ENCODE data around the gene GPC5. TPM values are rescaled to one million over a fixed set of nuclear protein-coding genes. Genes with fewer than 3 reads are reported as not detected.

GPC5 gene
- total RNA-seq, 2 donors from 2014 or later = 0.22 to 0.51 TPM

DNA sequence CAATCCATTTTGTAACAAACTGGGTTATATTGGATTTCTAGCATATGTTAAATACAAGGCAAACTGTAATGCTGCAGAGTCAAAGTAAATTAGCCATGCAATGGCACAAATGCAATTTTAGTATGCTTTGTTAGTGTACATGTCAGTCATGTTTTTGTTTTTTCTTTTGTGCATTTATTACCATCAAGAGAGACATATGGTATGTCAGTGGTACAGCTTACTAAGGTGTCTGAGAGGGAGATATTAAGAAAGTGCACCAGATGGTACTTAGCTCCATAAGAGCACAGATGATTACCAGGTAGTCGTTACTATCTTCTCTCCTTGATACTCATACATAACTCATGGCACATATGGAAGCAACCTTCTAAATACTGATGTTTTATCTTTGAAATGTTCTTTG lies 550.3 kb downstream of the GPC5 start:
- DNase-seq = no peak
- H3K36me3 ChIP-seq (ENCODE audit: control insufficient read depth, insufficient read depth, low read length) = no peaks in the 10 kb centered on the region
- no peak overlapping the region for H3K9ac ChIP-seq (ENCODE audit: extremely low read depth, low read length, poor library complexity, severe bottlenecking)
- Mint-ChIP-seq H3K4me3 (no peak overlapping the region), H3K27me3 (ENCODE audit: insufficient read depth) (no peaks in the 10 kb centered on the region), H3K27ac (no peak overlapping the region), H3K4me1 (no peaks in the 10 kb centered on the region), H3K9me3 (no peaks in the 10 kb centered on the region), H3K36me3 (ENCODE audit: low read depth) (no peaks in the 10 kb centered on the region)
- no peaks in the 10 kb centered on the region for H3K27me3 ChIP-seq (ENCODE audit: control insufficient read depth, insufficient read depth, low read length, poor library complexity, severe bottlenecking)
- H3K27ac ChIP-seq (ENCODE audit: low read depth, low read length) = no peak overlapping the region
- no peaks in the 10 kb centered on the region for H3K9me3 ChIP-seq (ENCODE audit: control insufficient read depth, low read length)
- no peaks in the 10 kb centered on the region for H3K4me1 ChIP-seq (ENCODE audit: control insufficient read depth, insufficient read depth, low read length)
- no CpG with 5 or more reads among the region's 1 CpG for WGBS, 2 experiments (ENCODE audit: insufficient coverage in 1 of 2, insufficient read length in 1 of 2)
- TF ChIP-seq, protein P1, sequence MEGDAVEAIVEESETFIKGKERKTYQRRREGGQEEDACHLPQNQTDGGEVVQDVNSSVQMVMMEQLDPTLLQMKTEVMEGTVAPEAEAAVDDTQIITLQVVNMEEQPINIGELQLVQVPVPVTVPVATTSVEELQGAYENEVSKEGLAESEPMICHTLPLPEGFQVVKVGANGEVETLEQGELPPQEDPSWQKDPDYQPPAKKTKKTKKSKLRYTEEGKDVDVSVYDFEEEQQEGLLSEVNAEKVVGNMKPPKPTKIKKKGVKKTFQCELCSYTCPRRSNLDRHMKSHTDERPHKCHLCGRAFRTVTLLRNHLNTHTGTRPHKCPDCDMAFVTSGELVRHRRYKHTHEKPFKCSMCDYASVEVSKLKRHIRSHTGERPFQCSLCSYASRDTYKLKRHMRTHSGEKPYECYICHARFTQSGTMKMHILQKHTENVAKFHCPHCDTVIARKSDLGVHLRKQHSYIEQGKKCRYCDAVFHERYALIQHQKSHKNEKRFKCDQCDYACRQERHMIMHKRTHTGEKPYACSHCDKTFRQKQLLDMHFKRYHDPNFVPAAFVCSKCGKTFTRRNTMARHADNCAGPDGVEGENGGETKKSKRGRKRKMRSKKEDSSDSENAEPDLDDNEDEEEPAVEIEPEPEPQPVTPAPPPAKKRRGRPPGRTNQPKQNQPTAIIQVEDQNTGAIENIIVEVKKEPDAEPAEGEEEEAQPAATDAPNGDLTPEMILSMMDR (conservative IDR thresholded peaks at IDR 0.05) = no peak
- H3K4me3 ChIP-seq (ENCODE audit: low read length) = no peak overlapping the region

- TF ChIP-seq, protein P1 (conservative IDR thresholded peaks at IDR 0.05) = no peak
- no peaks in the 10 kb centered on the region for H3K9me3 Mint-ChIP-seq
- H3K4me3 ChIP-seq (ENCODE audit: low read length) = no peak overlapping the region
- H3K36me3 Mint-ChIP-seq (ENCODE audit: low read depth) = no peaks in the 10 kb centered on the region
- no peaks in the 10 kb centered on the region for H3K9me3 ChIP-seq (ENCODE audit: control insufficient read depth, low read length)
- WGBS, 2 experiments (ENCODE audit: insufficient coverage in 1 of 2, insufficient read length in 1 of 2) = 100% methylated on average over 1 of the region's 1 CpG; no CpG with 5 or more reads in 1 of the 2 experiments
- no peaks in the 10 kb centered on the region for H3K27me3 ChIP-seq (ENCODE audit: control insufficient read depth, insufficient read depth, low read length, poor library complexity, severe bottlenecking)
- no peak for DNase-seq
- no peak overlapping the region for H3K4me3 Mint-ChIP-seq
- H3K27ac Mint-ChIP-seq = no peak overlapping the region
- H3K27ac ChIP-seq (ENCODE audit: low read depth, low read length) = no peak overlapping the region
- no peaks in the 10 kb centered on the region for H3K4me1 Mint-ChIP-seq
- no peaks in the 10 kb centered on the region for H3K4me1 ChIP-seq (ENCODE audit: control insufficient read depth, insufficient read depth, low read length)
- H3K36me3 ChIP-seq (ENCODE audit: control insufficient read depth, insufficient read depth, low read length) = no peaks in the 10 kb centered on the region
- no peak overlapping the region for H3K9ac ChIP-seq (ENCODE audit: extremely low read depth, low read length, poor library complexity, severe bottlenecking)
- H3K27me3 Mint-ChIP-seq (ENCODE audit: insufficient read depth) = no peaks in the 10 kb centered on the region
These were observed 552.4 kb downstream of the GPC5 start for GRCh38 chr13:91950803-91951202.

GRCh38 chr13:91955546-91956355 lies 557.3 kb downstream of the GPC5 start:
- Mint-ChIP-seq H3K9me3 (no peaks in the 10 kb centered on the region), H3K36me3 (ENCODE audit: low read depth) (no peaks in the 10 kb centered on the region), H3K4me3 (no peak overlapping the region), H3K27me3 (ENCODE audit: insufficient read depth) (no peaks in the 10 kb centered on the region), H3K27ac (no peak overlapping the region), H3K4me1 (no peaks in the 10 kb centered on the region)
- Histone ChIP-seq H3K4me3 (ENCODE audit: low read length) (no peak overlapping the region), H3K4me1 (ENCODE audit: control insufficient read depth, insufficient read depth, low read length) (no peaks in the 10 kb centered on the region), H3K9me3 (ENCODE audit: control insufficient read depth, low read length) (no peaks in the 10 kb centered on the region), H3K9ac (ENCODE audit: extremely low read depth, low read length, poor library complexity, severe bottlenecking) (no peak overlapping the region), H3K27me3 (ENCODE audit: control insufficient read depth, insufficient read depth, low read length, poor library complexity, severe bottlenecking) (no peaks in the 10 kb centered on the region), H3K27ac (ENCODE audit: low read depth, low read length) (peak overlapping the region; percentile 39), H3K36me3 (ENCODE audit: control insufficient read depth, insufficient read depth, low read length) (no peaks in the 10 kb centered on the region)
- TF ChIP-seq, protein P1 (conservative IDR thresholded peaks at IDR 0.05) = peak; percentile 35
- peak; percentile 63 for DNase-seq
- WGBS, 2 experiments (ENCODE audit: insufficient coverage in 1 of 2, insufficient read length in 1 of 2) = 91 to 97% methylated on average over 1 of the region's 1 CpG
